ENCODE measurements around the gene BBS7.

GRCh38 chr4:121799208-121799823, 71.0 kb downstream of the BBS7 start:
- TF ChIP-seq, protein P1, sequence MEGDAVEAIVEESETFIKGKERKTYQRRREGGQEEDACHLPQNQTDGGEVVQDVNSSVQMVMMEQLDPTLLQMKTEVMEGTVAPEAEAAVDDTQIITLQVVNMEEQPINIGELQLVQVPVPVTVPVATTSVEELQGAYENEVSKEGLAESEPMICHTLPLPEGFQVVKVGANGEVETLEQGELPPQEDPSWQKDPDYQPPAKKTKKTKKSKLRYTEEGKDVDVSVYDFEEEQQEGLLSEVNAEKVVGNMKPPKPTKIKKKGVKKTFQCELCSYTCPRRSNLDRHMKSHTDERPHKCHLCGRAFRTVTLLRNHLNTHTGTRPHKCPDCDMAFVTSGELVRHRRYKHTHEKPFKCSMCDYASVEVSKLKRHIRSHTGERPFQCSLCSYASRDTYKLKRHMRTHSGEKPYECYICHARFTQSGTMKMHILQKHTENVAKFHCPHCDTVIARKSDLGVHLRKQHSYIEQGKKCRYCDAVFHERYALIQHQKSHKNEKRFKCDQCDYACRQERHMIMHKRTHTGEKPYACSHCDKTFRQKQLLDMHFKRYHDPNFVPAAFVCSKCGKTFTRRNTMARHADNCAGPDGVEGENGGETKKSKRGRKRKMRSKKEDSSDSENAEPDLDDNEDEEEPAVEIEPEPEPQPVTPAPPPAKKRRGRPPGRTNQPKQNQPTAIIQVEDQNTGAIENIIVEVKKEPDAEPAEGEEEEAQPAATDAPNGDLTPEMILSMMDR (IDR thresholded peaks at IDR 0.05; ENCODE audit: low read length) = no peak
- no peak for TF ChIP-seq EZH2 (IDR thresholded peaks at IDR 0.05; ENCODE audit: borderline replicate concordance, low read length)

All from OCI-LY1 (cell line).